Measurements from ENCODE around the gene MEFV. TPM values are rescaled to one million over a fixed set of nuclear protein-coding genes. Genes with fewer than 3 reads are reported as not detected.
"Not testable (repeated sequence)": the region's sequence is repeated elsewhere in the genome, so short reads cannot be mapped to it uniquely, and the experiment has no call there.

The MEFV gene
- total RNA-seq, 2 donors from 2014 or later = 0.57 to 1.1 TPM

DNA sequence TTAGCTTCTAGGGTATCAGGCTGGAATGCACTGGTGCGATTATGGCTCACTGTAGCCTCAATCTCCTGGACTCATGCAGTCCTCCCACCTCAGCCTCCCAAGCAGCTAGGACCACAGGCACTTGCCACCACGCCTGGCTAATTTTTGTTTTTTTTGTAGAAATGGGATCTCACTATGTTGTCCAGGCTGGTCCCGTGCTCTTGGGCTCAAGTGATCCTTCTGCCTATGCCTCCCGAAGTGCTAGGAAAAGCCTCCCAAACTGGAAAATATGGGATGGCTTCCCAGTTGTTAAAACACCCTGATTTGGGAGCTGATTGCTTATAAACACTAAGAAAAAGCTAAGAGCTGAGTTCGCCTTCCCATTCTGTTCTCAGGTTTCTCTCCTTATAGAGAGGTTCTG, 20.2 kb upstream of the MEFV start:
- no peak for DNase-seq
- no peak for TF ChIP-seq CTCF (IDR thresholded peaks at IDR 0.05)
- H3K4me1 ChIP-seq = peaks cover under 1% of the 10 kb centered on the region
- H3K4me3 ChIP-seq = no peak overlapping the region
- no peaks in the 10 kb centered on the region for H3K9me3 ChIP-seq
- H3K27me3 ChIP-seq = no peaks in the 10 kb centered on the region
- H3K27ac ChIP-seq = no peak overlapping the region
- intact Hi-C loops (cut with DNase I) = no loop called here
- H3K9ac ChIP-seq (ENCODE audit: low read depth in 2 of 2, low read length in 2 of 2) = no peak overlapping the region
- H3K36me3 ChIP-seq = no peaks in the 10 kb centered on the region

DNA sequence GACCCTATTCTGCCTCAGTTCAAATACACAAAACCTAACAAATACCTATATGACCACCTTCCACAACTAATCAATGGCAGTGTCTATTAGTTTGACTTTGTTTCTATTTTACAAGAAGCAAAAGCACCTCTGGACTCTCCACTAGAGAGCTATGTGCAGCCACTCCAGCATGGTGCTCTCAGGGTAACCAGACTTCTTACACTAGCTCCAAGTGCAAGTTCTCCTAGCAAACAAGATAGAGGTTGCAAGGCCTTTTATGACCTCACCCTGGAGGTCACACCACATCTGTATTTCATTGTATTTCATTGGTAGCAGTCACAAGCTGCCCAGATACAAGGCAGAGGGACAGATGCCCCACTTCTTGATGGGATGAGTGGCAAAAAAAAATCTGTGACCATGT, 18.5 kb upstream of the MEFV start:
- Histone ChIP-seq H3K9ac (ENCODE audit: low read depth in 2 of 2, low read length in 2 of 2) (no peak overlapping the region), H3K4me1 (no peaks in the 10 kb centered on the region), H3K4me3 (no peak overlapping the region), H3K9me3 (no peaks in the 10 kb centered on the region), H3K36me3 (no peaks in the 10 kb centered on the region), H3K27me3 (no peaks in the 10 kb centered on the region), H3K27ac (no peak overlapping the region)
- TF ChIP-seq CTCF (IDR thresholded peaks at IDR 0.05) = no peak
- intact Hi-C loops (cut with DNase I) = no loop called here
- DNase-seq = no peak

DNA sequence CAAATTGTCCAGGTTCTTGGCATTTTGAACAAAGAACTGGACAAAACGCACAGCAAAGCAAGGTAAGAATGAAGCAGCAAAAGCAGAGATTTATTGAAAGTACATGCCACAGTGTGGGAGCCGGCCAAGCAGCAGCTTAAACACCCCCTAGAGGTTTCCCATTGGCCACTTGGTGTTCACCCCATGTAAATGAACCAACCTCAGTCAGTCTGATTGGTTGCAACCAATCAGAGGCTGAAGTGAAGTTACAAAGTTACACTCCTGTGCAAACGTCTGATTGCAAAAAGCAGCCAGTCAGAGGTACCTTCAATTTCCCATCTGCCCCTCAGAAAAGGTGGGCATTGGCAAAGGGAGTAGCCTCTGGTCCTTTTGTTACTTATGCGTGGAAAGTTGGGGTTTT, 18.1 kb upstream of the MEFV start:
- H3K9me3 ChIP-seq = no peaks in the 10 kb centered on the region
- no peak for TF ChIP-seq CTCF (IDR thresholded peaks at IDR 0.05)
- no peaks in the 10 kb centered on the region for H3K4me1 ChIP-seq
- no peak overlapping the region for H3K27ac ChIP-seq
- no peak overlapping the region for H3K9ac ChIP-seq (ENCODE audit: low read depth in 2 of 2, low read length in 2 of 2)
- no peaks in the 10 kb centered on the region for H3K36me3 ChIP-seq
- H3K4me3 ChIP-seq = no peak overlapping the region
- H3K27me3 ChIP-seq = no peaks in the 10 kb centered on the region
- intact Hi-C loops (cut with DNase I) = no loop called here
- DNase-seq = no peak

DNA sequence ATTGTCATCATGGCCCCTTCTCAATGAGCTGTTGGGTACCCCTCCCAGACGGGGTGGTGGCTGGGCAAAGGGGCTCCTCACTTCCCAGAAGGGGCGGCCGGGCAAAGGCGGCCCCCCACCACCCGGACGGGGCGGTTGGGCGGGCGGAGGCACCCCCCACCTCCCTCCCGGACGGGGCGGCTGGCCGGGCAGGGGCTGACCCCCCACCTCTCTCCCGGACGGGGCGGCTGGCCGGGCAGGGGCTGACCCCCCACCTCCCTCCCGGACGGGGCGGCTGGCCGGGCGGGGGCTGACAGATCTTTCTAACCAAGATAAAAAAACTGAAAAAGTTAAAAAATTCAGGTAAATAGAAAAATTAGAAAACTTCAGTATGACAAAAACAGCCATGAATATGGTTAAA, 14.8 kb upstream of the MEFV start:
- H3K27me3 ChIP-seq; DNase-seq; H3K9ac ChIP-seq (ENCODE audit: low read depth in 2 of 2, low read length in 2 of 2); intact Hi-C loops (cut with DNase I); H3K9me3 ChIP-seq; H3K4me1 ChIP-seq; H3K27ac ChIP-seq; H3K36me3 ChIP-seq; H3K4me3 ChIP-seq: not testable (repeated sequence)

- H3K36me3 ChIP-seq; H3K9me3 ChIP-seq; H3K4me1 ChIP-seq; H3K9ac ChIP-seq (ENCODE audit: low read depth in 2 of 2, low read length in 2 of 2); H3K27ac ChIP-seq; H3K4me3 ChIP-seq; H3K27me3 ChIP-seq; intact Hi-C loops (cut with DNase I); DNase-seq: not testable (repeated sequence)
These were observed 14.3 kb upstream of the MEFV start for GRCh38 chr16:3270718-3271117.

DNA sequence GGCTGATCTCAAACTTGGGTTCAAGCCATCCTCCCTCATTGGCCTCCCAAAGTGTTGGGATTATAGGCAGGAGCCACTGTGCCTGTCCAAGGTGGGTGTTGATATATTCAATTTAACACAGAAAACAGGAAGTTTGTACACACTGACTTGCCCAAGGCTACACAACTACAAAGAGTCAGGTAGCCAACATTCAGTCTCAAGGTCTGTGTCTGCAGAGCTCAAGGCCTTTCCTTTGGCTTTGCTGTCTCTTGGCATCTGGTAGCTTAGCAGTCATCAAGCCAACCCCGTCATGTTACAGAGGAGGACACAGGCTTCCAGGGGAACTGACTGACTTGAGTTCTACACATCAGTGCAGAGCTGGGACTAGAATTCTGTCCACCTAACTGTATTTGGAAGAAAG, 11.9 kb upstream of the MEFV start:
- Histone ChIP-seq H3K27ac (no peak overlapping the region), H3K9ac (ENCODE audit: low read depth in 2 of 2, low read length in 2 of 2) (no peak overlapping the region), H3K36me3 (no peaks in the 10 kb centered on the region), H3K4me3 (no peak overlapping the region), H3K27me3 (no peaks in the 10 kb centered on the region), H3K9me3 (no peaks in the 10 kb centered on the region), H3K4me1 (peaks cover 3% of the 10 kb centered on the region)
- no peak for TF ChIP-seq CTCF (IDR thresholded peaks at IDR 0.05)
- no peak for DNase-seq
- intact Hi-C loops (cut with DNase I) = no loop called here
